Stomach (tissue), 4 donors: Measurements from ENCODE around the gene LPCAT4.
"Not testable (repeated sequence)": the region's sequence is repeated elsewhere in the genome, so short reads cannot be mapped to it uniquely, and the experiment has no call there.

Experiments
- EP300 ChIP-seq: sonication (generic); formaldehyde crosslinking; IDR thresholded peaks from one replicate; pipeline ENCODE4 v1.6.1; 2017; ENCODE audit warnings: antibody characterized with exemption
- POLR2A ChIP-seq, 4 donors: fragments of 450-650 bp; IDR thresholded peaks; one replicate each; pipeline ENCODE4 v1.6.1; 2016; ENCODE audit warnings: antibody characterized with exemption in 4 of 4, control low read depth in 2 of 4, mild to moderate bottlenecking in 1 of 4, moderate library complexity in 1 of 4
- TF ChIP-seq, protein P1 (sequence below), 7 experiments: fragments of 450-650 bp in 4 of 7; fragments of 200-600 bp in 3 of 7; sonication (generic) in 3 of 7; IDR thresholded peaks; one replicate each; pipeline ENCODE4 v1.5.1; 2016 to 2019; ENCODE audit warnings: antibody characterized with exemption in 7 of 7, control low read depth in 2 of 7, mild to moderate bottlenecking in 1 of 7

GRCh38 chr15:34389594-34390086 lies 22.6 kb upstream of the LPCAT4 start:
- TF ChIP-seq, protein P1, sequence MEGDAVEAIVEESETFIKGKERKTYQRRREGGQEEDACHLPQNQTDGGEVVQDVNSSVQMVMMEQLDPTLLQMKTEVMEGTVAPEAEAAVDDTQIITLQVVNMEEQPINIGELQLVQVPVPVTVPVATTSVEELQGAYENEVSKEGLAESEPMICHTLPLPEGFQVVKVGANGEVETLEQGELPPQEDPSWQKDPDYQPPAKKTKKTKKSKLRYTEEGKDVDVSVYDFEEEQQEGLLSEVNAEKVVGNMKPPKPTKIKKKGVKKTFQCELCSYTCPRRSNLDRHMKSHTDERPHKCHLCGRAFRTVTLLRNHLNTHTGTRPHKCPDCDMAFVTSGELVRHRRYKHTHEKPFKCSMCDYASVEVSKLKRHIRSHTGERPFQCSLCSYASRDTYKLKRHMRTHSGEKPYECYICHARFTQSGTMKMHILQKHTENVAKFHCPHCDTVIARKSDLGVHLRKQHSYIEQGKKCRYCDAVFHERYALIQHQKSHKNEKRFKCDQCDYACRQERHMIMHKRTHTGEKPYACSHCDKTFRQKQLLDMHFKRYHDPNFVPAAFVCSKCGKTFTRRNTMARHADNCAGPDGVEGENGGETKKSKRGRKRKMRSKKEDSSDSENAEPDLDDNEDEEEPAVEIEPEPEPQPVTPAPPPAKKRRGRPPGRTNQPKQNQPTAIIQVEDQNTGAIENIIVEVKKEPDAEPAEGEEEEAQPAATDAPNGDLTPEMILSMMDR (IDR thresholded peaks at IDR 0.05): not testable (repeated sequence)
- TF ChIP-seq POLR2A (IDR thresholded peaks at IDR 0.05); EP300: not testable (repeated sequence)
